NCI-H510A treated with DMSO at 0.1 percent for 48 hours (cell line): ENCODE data around the gene USP34.
"Not testable (repeated sequence)": the region's sequence is repeated elsewhere in the genome, so short reads cannot be mapped to it uniquely, and the experiment has no call there.

ENCODE experiments used
- DNase-seq: peaks from one replicate; lab custom pipeline; 2025; lab: John Stamatoyannopoulos, UW

The USP34 gene

GRCh38 chr2:61470965-61471904 is at the start of gene USP34:
TSS of gene USP34 (minus strand) at chr2:61471087. CDS start at chr2:61470692, 395 bp downstream.
- peak; percentile 98 for DNase-seq

GRCh38 chr2:61520261-61520660 is 49.4 kb upstream of the USP34 start:
- no peak for DNase-seq

GRCh38 chr2:61512768-61513398 is 42.0 kb upstream of the USP34 start:
- no peak for DNase-seq

- DNase-seq: no peak
Measured at GRCh38 chr2:61510674-61511671, 40.1 kb upstream of the USP34 start.

- no peak for DNase-seq
Measured at GRCh38 chr2:61504949-61505348, 34.1 kb upstream of the USP34 start.

GRCh38 chr2:61499060-61499459 is 28.2 kb upstream of the USP34 start:
- no peak for DNase-seq

- DNase-seq: no peak
Measured at GRCh38 chr2:61493523-61493942, 22.6 kb upstream of the USP34 start.

GRCh38 chr2:61492476-61492875 is 21.6 kb upstream of the USP34 start:
- DNase-seq: no peak

- no peak for DNase-seq
Measured at GRCh38 chr2:61485281-61485680, 14.4 kb upstream of the USP34 start.

GRCh38 chr2:61478086-61478485 is 7.2 kb upstream of the USP34 start:
- DNase-seq: no peak

- not testable (repeated sequence) for DNase-seq
Measured at GRCh38 chr2:61476929-61477589, 6.2 kb upstream of the USP34 start.

- peak; percentile 57 for DNase-seq
Measured at GRCh38 chr2:61471905-61472805, 1.3 kb upstream of the USP34 start.

GRCh38 chr2:61470122-61470951 is 550 bp downstream of the USP34 start:
- DNase-seq: peak; percentile 77

- DNase-seq: peak; percentile 27
Measured at GRCh38 chr2:61469424-61470121, 1.3 kb downstream of the USP34 start.

GRCh38 chr2:61468231-61468630 is 2.7 kb downstream of the USP34 start:
- DNase-seq: not testable (repeated sequence)

- DNase-seq: no peak
Measured at GRCh38 chr2:61465045-61465444, 5.8 kb downstream of the USP34 start.

- DNase-seq: no peak
Measured at GRCh38 chr2:61463769-61464475, 7.0 kb downstream of the USP34 start.

- DNase-seq: no peak
Measured at GRCh38 chr2:61461404-61461803, 9.5 kb downstream of the USP34 start.
